HG03280 (cell line): ENCODE measurements around the gene LHPP.
"Not testable (repeated sequence)": the region's sequence is repeated elsewhere in the genome, so short reads cannot be mapped to it uniquely, and the experiment has no call there.

Source experiments
- ATAC-seq: cut with Tn5 transposase; IDR thresholded peaks from one replicate; pipeline ENCODE4 v1.9.1; 2021; ENCODE audit warnings: mild to moderate bottlenecking, moderate library complexity; ENCODE audit not compliant: unreplicated experiment

Gene LHPP

GRCh38 chr10:124534826-124535601, 73.4 kb downstream of the LHPP start:
- ATAC-seq = no peak

GRCh38 chr10:124535731-124536495, 74.3 kb downstream of the LHPP start:
- no peak for ATAC-seq

GRCh38 chr10:124536496-124537050, 75.0 kb downstream of the LHPP start:
- no peak for ATAC-seq

GRCh38 chr10:124537166-124537725, 75.6 kb downstream of the LHPP start:
- ATAC-seq = no peak

GRCh38 chr10:124537891-124538290, 76.3 kb downstream of the LHPP start:
- ATAC-seq = no peak

GRCh38 chr10:124538706-124539105, 77.1 kb downstream of the LHPP start:
- no peak for ATAC-seq

- no peak for ATAC-seq
Measured at GRCh38 chr10:124539935-124540641, 78.5 kb downstream of the LHPP start.

- ATAC-seq = no peak
Measured at GRCh38 chr10:124541076-124541903, 79.7 kb downstream of the LHPP start.

- ATAC-seq = no peak
Measured at GRCh38 chr10:124542336-124542735, 80.7 kb downstream of the LHPP start.

- ATAC-seq = no peak
Measured at GRCh38 chr10:124543146-124543545, 81.5 kb downstream of the LHPP start.

- ATAC-seq = no peak
Measured at GRCh38 chr10:124543971-124544370, 82.3 kb downstream of the LHPP start.

- ATAC-seq = no peak
Measured at GRCh38 chr10:124544711-124545110, 83.1 kb downstream of the LHPP start.

GRCh38 chr10:124545351-124546054, 83.9 kb downstream of the LHPP start:
- ATAC-seq = no peak

- no peak for ATAC-seq
Measured at GRCh38 chr10:124546055-124546369, 84.4 kb downstream of the LHPP start.

GRCh38 chr10:124546957-124547646, 85.5 kb downstream of the LHPP start:
- no peak for ATAC-seq

- no peak for ATAC-seq
Measured at GRCh38 chr10:124547647-124548168, 86.1 kb downstream of the LHPP start.

- not testable (repeated sequence) for ATAC-seq
Measured at GRCh38 chr10:124549171-124549570, 87.5 kb downstream of the LHPP start.

GRCh38 chr10:124550293-124551034, 88.8 kb downstream of the LHPP start:
- no peak for ATAC-seq
